NCI-H1694 treated with DMSO at 0.1 percent for 48 hours (cell line): ENCODE results near the gene MKI67.

Experiments used
- DNase-seq: peaks from one replicate; lab custom pipeline; 2025; lab: John Stamatoyannopoulos, UW

The MKI67 gene

DNA sequence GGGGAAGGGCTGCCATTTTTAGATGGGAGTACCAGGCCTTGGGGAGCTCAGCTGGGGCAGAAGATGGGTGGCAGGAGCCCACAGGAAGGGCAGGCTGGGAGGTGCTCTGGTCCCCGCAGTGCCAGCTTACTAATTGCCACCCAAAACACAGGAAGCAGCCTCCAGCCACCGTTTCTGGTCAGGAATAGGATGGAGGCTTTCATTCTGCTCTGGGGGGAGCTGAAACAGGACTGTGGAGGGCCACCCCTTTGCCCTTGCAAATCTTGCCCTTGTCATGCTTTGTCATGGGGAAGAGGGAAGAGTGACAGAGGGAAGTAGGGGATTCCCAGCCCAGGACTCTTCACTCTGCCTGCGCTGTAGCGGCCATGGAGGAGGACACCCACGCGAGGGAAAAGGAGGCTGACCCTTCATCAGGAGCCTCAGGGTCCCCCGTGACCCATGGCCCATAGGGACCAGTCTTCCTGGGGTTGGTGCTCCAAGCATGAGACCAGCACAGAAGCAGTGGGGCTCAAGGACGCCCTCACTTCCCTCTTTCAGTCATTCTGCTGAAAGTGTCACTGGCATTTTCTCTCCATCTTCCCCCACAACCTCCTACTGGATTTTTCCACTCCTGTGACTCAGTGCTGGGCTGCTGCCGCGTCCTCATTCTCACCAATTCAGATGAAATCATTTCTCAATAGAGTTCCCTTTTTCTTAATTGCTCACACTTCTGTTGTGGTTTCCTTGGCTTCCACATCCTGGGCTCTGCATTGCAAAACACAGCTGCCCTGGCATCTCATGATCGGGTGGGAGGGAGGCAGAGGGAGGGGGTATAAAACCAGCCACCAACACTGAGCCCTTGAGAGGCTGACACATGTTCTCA is 61.9 kb downstream of the MKI67 start:
- DNase-seq: no peak

DNA sequence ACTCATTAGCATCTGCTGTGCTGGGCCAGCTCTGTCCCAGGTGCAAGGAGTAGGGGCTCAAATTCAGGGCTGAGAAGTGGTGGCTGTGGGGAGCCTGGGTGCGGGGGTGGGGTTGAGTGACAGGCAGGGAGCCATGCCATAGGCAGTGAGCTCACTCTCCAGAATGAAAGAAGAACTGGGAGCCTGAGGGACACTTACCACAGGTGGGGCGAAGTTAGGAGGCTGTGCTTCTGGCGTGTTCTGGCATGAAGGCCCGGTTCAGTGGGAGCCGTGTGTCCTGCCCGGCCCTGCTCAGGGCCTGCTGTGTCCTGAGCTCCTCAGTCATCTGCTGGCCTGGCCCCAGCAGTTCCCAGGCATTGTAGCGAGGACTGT is 62.5 kb downstream of the MKI67 start:
- no peak for DNase-seq

DNA sequence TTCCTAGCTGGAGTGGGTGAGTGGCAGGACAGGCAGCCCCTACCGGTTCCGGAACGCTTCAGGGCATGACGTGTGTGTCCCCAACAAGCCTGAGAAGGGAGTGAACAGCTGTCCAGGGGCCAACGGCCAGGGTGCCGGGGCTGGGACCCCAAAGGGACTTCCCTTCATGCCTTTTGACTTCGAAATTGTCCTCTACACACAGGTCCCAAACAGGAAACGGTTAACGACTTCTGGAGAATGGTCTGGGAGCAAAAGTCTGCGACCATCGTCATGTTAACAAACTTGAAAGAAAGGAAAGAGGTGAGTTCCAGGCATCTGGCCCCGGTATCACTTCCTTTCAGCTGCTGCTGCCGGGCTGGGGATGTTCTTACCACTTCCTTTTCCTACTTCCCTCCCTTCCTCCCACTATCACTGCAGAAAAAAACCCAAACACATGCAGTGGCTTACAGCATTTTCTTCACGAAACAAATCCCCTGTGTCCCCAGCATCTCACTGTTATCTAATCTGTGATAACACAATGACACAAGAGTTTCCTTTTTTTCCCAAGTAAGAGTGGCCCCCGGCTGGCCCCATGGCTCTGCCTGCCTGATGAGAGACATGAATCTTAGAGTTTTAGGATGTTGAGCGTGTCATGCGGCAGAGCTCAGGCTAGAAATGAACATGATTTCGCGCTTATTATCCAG is 63.2 kb downstream of the MKI67 start:
- DNase-seq: no peak

DNA sequence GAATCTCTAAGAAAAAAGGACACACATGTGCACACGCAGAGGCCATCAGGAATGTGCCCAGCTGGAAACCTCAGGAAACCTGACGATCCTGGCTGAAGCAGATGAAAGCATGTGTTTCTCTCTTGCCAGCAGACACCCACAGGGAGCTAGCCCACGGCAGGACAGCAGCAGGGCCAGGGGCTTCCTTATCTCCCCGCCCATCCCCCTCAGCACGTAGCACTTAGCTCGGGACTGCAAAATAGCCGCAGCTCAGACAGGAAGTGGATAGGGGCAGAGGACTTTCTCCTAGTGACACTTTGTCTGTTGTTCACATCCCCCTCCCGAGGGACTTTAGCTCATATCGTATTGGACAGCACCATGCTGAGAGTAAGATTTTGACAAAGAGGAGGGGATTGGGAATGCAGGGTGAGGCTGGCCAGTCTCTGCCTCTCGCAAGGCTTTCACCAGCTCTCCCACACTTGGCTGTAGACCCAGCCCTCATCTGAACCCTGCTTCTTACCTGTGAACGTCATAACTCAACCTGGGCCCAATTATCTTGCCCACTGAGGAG is 63.8 kb downstream of the MKI67 start:
- DNase-seq: no peak

DNA sequence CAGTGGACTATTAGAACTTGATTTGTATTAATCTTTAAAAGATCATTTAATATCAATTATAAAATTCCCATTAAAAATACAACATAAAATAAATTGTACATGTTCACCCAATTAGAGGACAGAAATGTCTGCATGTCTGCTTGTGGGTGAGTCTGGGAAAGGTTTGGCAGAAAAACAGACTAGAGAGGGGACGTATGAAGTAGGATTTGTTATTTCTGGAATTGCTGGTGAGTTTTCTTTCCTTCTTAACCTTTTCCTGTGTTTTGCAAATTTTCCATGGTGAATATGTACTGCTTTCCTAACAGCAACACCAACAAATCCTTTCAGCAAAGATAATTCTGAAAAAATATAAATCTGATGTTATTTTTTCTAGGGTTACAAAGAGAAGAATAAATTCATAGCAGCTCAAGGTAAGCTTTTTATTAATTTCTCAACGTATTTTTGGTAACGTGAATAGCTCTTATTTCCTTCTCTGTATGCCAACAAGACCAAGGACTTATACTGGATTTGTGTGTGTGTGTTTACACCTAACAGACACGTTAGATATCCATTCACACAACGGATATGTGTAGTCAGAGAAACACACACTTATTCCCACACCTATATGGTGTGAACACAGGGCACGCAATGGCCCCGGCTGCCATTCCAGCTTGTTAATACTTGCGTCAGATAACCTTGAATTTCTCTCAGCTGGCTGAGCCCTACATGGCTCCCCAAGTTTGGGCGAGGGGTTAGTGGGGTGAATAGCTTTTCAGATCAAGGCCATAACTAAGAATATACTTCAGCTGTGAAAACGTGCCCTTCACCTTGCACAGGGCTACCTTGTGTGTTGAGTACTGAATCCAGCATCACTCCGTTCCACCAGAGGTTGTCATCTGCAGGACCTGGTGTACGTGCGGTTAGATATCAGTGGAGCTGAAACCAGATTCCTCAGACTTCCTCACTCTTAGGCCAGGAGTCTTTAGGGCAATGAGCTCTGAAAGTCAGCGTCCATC is 64.6 kb downstream of the MKI67 start:
- no peak for DNase-seq

DNA sequence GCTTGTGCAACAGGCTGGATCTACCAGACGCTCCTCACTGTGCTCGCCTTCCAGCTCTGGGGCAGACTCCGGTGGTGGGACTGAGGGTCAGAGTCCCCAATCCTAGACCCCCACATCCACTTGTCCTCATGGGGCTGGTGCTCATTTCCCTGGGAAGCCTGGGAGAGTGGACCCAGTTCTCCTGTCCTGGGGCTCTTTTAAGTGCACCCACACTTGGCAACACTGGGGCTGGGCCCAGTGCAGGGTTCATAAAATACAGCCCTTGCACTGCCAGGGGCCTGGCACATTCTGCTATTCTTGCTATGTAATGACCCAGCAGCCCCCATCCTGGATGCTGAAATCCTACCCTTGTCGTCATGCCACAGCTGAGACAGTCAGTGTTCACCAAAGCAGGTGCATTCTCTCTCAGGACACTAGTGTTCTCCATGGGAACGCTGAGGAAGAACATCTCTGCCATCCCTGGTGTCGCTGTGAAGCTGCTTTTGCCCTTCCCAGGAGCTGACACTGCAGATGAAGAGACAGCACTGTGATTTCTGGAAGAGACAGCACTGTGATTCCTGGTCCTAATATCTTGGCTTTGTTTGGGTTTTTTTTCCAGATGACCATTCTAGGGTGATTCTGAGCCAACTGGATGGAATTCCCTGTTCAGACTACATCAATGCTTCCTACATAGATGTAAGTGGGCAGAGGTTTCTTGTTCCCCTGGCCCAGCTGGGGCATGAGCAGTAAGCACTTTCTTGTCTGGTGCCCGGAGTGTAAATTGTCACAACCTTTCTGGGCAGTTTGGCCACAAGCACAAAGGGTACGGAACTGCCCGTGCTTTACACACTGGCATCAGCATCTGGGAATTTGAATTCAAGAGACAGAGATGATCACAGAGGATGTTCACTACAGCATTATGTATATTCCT is 65.6 kb downstream of the MKI67 start:
- no peak for DNase-seq

DNA sequence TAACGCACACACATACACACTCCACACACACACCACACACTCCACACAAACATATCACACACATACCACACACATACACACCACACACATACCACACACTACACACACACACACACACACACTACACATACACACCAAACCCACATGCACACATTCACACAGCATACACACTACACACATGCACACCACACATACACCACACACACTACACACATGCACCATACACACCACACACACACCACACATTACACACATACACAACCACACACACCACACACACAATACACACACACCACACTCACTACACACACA is 66.3 kb downstream of the MKI67 start:
- DNase-seq: no peak

DNA sequence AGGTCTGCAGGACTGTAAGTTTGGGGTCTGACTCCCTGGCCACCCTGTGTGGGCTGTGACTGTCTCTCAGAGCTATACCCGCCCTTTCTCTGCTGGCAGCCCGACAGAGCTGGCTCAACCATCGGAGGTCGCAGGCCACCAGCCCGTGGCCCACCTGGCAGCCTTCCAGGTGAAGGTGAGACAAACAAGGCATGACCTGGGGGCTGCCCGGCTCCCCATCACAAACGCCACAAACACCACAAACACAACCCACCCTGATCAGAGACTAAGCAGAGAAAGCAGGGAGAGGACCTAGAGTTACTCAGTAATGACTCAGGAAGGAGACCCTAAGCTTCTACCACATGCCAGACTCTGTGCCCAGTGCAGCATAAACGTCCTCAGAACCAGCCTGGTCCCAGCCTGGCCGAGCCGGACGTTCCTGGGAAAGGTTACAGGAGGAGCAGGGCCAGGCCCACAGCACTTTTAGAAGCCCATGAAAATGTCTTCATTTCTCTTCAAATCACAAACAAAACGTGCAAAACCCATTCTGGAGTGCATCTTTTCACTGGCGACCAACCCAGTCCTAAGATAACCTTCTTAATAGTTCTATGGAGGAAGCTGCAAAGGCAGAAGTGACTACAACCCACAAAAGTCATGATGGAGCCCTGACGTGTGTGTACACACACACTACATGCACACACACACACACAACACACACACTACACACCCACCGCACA is 66.8 kb downstream of the MKI67 start:
- DNase-seq: no peak

DNA sequence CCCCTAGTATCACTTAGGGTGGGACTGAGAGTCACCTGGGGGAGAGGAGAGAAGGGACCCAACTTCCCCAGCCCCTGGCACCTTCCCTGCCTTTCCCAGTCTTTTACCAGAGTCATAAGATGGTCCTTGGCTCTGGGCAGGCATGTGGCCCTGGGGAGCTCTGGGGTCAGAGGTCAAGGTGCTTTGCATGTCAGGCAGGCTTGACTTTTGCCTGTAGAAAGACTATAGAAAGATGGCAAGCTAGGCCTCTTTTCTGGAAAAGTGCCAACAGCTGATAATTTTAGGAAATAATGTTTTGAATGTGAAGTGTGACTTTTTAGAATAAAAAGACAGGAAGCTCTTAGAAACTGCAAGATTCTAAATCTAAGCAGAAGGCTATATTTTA is 67.5 kb downstream of the MKI67 start:
- no peak for DNase-seq

DNA sequence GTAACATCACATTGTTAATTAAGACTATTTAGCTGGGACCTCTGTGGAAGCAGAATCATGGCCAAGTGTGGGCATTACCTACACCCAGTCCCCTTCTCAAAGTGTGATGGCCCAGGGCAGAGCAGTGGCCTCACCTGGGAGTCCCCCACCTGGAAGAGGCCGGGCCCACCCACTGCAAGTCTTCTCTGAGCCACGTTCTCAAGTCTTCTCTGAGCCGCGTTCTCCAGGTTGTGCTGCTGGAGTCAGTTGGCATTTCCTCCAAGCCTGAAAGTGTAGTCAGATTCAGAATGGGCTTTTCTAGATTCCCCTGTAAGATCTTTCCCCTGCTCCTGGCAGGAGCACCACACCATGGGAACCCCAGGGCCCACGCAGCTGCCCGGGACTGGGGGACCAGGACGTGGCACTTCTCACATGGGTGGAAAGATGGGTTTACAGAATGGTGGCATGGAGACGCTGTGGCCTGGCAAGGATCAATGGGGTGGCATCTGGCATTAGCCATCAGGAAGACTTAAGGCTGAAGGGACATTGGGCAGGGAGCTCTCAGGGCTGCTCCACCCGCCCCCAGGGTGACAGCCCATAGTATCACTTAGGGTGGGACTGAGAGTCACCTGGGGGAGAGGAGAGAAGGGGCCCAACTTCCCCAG is 68.0 kb downstream of the MKI67 start:
- DNase-seq: no peak

DNA sequence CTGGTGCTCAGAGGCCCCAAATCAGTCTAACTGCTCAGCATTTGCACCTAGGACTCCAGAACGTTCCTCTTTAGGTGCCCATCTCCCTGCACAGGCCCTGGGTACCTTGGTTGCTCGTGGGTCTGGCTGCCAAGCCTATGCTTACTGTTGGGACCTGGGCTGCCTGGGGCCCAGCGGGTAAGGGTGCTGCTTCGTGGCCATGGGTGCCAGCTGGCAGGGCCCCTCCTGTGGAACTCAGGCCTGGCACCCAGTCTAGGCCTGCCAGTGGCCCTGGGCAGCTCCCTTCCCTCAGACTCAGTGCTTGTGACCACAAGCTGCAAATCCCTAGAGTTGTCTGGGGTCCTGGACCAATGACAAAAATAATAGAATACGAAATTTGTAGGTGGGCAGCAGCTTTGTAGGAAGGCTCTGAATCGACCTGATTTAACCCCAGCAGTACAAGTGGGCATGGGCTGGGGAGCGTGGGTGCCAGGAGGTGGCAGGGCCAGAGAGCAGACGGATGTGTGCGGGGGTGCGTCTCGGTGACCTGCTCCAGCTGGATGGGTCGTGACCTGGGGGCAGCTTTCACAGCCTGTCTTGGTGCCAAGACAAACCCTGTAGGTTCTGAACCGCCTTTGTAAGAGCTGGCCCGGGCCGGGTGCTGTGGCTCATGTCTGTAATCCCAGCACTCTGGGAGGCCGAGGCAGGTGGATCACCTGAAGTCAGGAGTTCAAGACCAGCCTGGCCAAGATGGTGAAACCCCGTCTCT is 69.7 kb downstream of the MKI67 start:
- DNase-seq: no peak

DNA sequence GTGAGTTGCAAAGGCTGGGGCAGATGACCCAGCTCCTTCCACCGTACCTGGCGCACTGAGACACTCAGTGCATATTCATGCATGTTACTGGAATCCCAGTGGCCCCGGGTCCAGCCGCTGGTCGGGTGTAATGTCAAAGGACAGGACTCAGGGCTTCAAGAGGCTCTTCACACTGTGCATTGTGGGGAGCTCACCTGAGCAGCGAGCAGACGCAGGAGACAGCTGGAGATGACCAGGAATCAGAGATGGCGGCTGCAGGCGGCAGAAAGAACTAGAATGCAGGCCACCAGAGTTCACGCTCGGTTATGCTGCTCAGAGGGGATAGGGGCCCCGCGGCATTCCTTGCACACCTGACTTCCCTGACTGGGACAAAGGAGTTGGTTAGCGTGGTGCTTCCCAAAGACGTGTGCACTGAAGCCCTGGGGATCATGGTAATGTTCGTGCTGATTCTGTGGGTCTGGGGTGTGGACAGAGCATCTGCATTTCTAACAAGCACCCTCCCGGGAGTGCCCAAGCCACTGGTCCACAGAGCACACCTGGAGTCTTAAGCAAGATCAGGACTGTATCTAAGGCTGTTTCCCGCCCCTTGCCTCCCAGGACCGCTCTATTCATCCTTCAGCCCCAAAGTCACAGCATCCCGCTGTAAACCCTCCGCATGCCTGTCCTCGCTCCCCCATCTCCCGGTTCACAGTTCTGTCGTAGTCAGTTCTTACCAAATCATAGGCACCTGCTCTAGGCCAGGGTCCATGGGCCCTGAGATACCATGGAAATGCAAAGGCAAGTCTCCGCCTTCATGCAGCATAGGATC is 71.0 kb downstream of the MKI67 start:
- no peak for DNase-seq

DNA sequence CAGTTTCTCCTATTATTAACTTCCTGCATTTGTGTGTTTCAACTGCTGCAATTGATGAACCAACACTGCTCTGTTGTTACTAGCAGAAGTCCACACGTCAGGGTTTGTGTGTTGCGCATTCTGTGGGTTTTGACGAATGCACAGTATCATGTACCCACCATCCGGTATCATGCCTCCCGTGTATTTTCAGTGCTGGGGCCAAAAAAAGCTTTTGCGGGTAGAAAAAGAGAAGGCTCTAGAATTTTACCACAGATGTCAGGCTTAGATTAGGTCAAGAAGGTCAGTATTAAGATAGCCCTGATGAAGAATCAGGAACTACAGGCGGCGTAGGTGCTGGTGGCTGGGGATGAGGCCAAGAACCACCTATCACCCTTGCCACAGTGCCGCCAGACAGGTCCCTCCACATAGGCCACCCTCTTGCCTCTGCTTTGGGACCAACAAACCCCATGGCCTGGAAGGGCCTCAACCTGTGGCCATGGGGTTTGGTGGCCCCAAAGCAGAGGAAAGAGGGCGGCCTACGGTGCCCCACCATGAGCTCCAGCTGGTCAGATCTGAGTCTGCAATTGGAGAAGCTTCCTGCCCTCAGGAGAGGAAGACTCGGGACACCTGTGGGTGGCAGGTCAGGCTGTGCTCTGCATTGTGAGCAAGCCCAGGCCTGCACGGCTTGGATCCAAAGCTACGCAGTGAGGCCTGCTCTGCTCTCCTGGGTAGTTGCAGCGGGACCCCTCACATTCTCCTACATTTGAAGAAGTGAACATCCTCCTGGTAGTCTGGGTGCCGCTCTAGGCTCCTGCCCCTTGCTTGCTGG is 71.9 kb downstream of the MKI67 start:
- DNase-seq: no peak

DNA sequence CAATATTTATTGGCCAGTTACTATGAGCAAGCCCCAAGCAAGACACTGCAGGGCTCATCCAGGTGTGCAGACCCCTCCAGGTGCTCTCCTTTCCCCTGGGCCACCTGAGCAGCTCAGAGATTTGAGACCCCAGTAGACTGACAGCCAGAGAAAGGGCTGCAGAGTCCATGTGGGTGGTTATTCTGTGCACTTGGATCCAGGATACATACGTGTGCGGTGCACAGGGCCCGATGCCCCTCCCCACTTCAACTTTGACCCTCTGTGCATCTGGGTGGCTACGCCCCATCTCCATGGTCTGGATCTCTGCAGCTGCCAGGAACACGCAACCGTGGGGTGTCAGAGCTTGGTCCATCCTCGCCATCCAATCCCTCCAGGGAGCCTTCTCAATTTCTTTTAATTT is 72.9 kb downstream of the MKI67 start:
- no peak for DNase-seq

DNA sequence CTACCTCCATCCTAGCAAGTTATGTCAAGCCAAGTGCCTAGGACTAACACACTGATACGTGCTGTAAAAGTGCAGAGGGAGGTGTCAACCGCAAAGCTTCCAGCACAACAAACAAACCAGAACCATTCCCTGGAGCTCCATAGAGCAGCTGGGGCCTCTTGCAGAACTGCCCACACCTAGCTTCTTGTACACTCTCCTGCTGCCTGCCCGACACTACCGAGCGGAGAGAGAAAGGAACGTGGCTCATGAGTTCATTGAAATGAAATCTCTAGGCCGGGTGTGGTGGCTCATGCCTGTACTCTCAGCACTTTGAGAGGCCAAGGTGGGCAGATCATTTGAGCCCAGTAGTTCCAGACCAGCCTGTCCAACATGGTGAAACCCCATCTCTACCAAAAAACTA is 73.5 kb downstream of the MKI67 start:
- DNase-seq: no peak

DNA sequence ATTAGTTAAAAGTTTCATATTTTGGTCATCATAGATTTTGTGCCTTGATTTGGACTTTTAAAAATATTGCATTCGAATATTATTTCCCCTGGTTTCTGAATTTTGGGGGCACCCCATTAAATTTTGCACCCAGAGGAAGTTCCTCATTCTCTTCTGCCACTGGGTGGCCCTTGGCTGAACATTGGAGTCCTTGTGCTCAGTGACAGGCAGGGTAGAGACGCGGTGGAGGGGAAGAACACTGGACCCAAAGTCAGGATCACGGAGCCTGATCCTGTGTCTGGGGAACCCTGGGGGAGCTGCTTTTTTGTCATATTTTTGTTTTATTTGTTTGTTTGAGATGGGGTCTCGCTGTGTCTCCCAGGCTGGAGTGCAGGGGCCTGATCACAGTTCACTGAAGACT is 74.7 kb downstream of the MKI67 start:
- no peak for DNase-seq

DNA sequence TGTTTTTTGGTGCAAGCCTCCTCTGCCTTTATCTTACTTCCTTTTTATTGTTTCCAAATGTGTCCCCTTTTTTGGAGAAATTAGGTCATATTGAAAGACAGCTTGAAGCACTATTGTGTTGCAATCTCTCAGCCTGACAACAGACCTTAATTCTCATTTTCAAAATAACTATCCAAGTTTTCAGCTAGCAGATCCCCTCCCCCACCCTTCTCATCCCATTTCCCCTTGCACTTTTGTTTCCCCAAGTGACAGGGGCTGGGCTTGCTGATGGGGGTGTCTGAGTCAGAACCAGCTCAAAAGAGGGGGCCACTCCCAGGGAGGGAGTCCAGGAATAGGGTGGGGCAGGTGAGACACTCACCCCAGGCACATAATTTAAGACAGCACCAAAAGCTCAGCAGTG is 75.3 kb downstream of the MKI67 start:
- DNase-seq: no peak

DNA sequence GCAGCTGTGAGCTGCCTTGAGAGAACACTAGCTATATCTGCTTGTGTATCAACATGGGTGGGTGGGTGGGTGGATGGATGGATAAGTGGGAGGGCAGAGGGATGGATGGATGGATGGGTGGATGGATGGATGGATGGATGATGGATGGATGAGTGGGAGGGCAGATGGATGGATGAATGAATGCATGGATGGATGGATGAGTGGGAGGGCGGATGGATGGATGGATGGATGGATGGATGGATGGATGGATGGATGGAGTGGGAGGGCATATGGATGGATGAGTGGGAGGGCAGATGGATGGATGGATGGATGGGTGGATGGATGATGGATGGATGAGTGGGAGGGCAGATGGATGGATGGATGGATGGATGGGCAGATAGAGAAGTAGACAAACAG is 76.1 kb downstream of the MKI67 start:
- no peak for DNase-seq
